Gastroesophageal sphincter (tissue), 2 donors: ENCODE data around the gene FNDC3B.

Source experiments
- EP300 ChIP-seq: sonication (generic); formaldehyde crosslinking; IDR thresholded peaks from one replicate; pipeline ENCODE4 v1.6.1; 2017; ENCODE audit warnings: antibody characterized with exemption, mild to moderate bottlenecking
- POLR2A ChIP-seq, 2 donors: fragments of 450-650 bp; IDR thresholded peaks; one replicate each; pipeline ENCODE4 v1.6.1; 2017; ENCODE audit warnings: antibody characterized with exemption in 2 of 2, mild to moderate bottlenecking in 2 of 2, moderate library complexity in 1 of 2

DNA sequence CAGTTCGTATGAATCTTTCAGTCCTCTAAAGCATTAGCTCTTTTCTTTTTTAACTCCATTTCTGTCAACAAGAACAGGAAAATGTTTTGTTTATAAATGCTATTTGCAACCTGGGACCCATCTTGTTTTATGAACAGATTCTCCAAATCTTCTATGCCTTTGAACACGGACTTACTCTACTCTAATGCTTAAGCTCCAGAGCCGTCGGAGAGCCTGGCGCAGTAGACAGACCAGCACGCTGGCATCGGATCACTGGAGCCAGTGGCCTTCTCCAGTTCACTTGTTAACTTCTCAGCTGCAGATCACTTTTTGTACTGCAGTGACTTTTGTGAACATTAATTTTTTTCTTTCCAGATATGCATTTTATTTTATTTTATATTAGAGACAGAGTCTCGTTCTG, 286.1 kb downstream of the FNDC3B start:
- TF ChIP-seq POLR2A (IDR thresholded peaks at IDR 0.05) (no peak), EP300 (no peak)
